GM12892 (cell line): Measurements from ENCODE around the gene CYTH1.

ENCODE experiments used
- POLR2A ChIP-seq: IDR thresholded peaks from 2 replicates; pipeline ENCODE4 v1.6.1; 2011; ENCODE audit warnings: low read depth, low read length, control low read depth
- POLR2AphosphoS5 ChIP-seq: IDR thresholded peaks from 2 replicates; pipeline ENCODE4 v1.6.1; 2011; ENCODE audit warnings: low read depth, low read length, control low read depth

DNA sequence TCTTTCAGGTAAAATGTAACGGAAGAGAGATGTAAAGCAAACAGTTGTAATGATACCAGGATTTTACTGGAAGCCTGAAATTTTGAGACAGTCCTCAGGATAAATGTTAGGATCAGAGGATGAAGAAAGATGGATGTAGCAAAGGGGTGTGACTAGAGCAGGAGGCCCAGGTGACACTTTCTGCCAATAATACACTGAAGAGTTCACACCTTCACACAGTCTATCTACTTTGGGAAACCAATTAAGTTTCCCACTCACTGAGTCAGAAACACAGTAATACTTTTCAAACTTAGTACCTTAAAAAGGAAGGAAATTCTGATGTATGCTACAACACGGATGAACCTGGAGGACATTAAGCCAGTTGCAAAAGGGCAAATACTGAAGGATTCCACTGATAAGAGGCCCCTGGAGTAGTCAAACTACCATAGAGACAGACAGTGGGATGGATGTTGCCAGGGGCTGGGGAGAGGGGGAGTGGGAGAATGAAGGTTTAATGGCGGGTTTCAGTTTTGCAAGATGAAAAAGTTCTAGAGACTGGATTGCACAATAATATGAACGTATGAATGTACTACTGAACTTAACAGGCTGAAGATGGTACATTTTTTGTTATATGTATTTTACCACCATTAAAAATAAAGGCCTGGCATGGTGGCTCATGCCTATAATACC is 62.3 kb downstream of the CYTH1 start:
- TF ChIP-seq POLR2A (no peak), POLR2AphosphoS5 (no peak)
